Left ventricle myocardium inferior (tissue), 1 donor: Measurements from ENCODE around the gene RAN. TPM values are rescaled to one million over a fixed set of nuclear protein-coding genes. Genes with fewer than 3 reads are reported as not detected.

Experiments used
- DNase-seq: peaks from one replicate; pipeline ENCODE4 v3.0.0-alpha.2; 2020
- H3K27ac ChIP-seq: fragments of 200-600 bp; replicated peaks from 2 replicates; pipeline ENCODE4 v1.8.0; 2021
- H3K27me3 ChIP-seq: fragments of 200-600 bp; 2 replicates; pipeline ENCODE4 v1.8.0; 2021; ENCODE audit warnings: low read depth
- H3K36me3 ChIP-seq: fragments of 200-600 bp; 2 replicates; pipeline ENCODE4 v1.8.0; 2021
- H3K4me1 ChIP-seq: fragments of 200-600 bp; 2 replicates; pipeline ENCODE4 v1.8.0; 2021
- H3K4me3 ChIP-seq: fragments of 200-600 bp; 2 replicates; pipeline ENCODE4 v1.8.0; 2021; ENCODE audit warnings: mild to moderate bottlenecking, moderate library complexity
- H3K9me3 ChIP-seq: fragments of 200-600 bp; replicated peaks from 2 replicates; pipeline ENCODE4 v1.8.0; 2021
- CTCF ChIP-seq: fragments of 200-600 bp; IDR thresholded peaks from 2 replicates; pipeline ENCODE4 v1.8.0; 2021; ENCODE audit warnings: antibody characterized with exemption, mild to moderate bottlenecking, borderline replicate concordance
- intact Hi-C: fragments of 100-400 bp; cut with micrococcal nuclease; formaldehyde crosslinking; loops from one replicate; pipeline ENCODE4 v1.11.0; 2022
- total RNA-seq: library from RNA; stranded (reverse); fragmentation: NEBNext Ultra II Directional; extraction: Animal tissue kit (Norgen Biotek cat#: 25700); gene quantifications from one replicate; pipeline ENCODE4 v1.2.1, GENCODE V29; 2021
- donor health status: DM: no; HTN: yes; CAD: no; lungs with severe emphysema.

Gene RAN
- total RNA-seq, 1 donor from 2014 or later: 246 TPM

- Histone ChIP-seq H3K4me1 (peaks cover 26% of the 10 kb centered on the region), H3K36me3 (peaks cover 42% of the 10 kb centered on the region), H3K4me3 (no peak overlapping the region), H3K9me3 (no peaks in the 10 kb centered on the region), H3K27ac (no peak overlapping the region), H3K27me3 (no peaks in the 10 kb centered on the region)
- TF ChIP-seq CTCF: no peak
- DNase-seq: no peak
- intact Hi-C loops: no loop called here
Observed at GRCh38 chr12:130877333-130877732, 5.5 kb downstream of the RAN start.

- no peak overlapping the region for H3K4me3 ChIP-seq
- no peaks in the 10 kb centered on the region for H3K9me3 ChIP-seq
- no peaks in the 10 kb centered on the region for H3K27me3 ChIP-seq
- H3K36me3 ChIP-seq: peaks cover 34% of the 10 kb centered on the region
- H3K27ac ChIP-seq: no peak overlapping the region
- no peak for TF ChIP-seq CTCF
- no peak for DNase-seq
- H3K4me1 ChIP-seq: peaks cover 15% of the 10 kb centered on the region
- intact Hi-C loops: no loop called here
Observed at GRCh38 chr12:130878193-130879185, 6.6 kb downstream of the RAN start.

GRCh38 chr12:130879212-130879686 is 7.4 kb downstream of the RAN start:
- no peak overlapping the region for H3K4me3 ChIP-seq
- intact Hi-C loops: no loop called here
- H3K27ac ChIP-seq: no peak overlapping the region
- no peak for TF ChIP-seq CTCF
- no peaks in the 10 kb centered on the region for H3K27me3 ChIP-seq
- peaks cover 7% of the 10 kb centered on the region for H3K4me1 ChIP-seq
- H3K9me3 ChIP-seq: no peaks in the 10 kb centered on the region
- DNase-seq: no peak
- peaks cover 26% of the 10 kb centered on the region for H3K36me3 ChIP-seq

- no peak for DNase-seq
- intact Hi-C loops: no loop called here
- H3K9me3 ChIP-seq: no peaks in the 10 kb centered on the region
- peak overlapping the region; percentile 40 for H3K4me3 ChIP-seq
- peaks cover 20% of the 10 kb centered on the region for H3K36me3 ChIP-seq
- no peaks in the 10 kb centered on the region for H3K27me3 ChIP-seq
- no peak for TF ChIP-seq CTCF
- H3K4me1 ChIP-seq: peaks cover under 1% of the 10 kb centered on the region
- H3K27ac ChIP-seq: no peak overlapping the region
Observed at GRCh38 chr12:130879781-130880389, 8.0 kb downstream of the RAN start.

GRCh38 chr12:130880411-130880885 is 8.6 kb downstream of the RAN start:
- H3K27me3 ChIP-seq: no peaks in the 10 kb centered on the region
- H3K27ac ChIP-seq: no peak overlapping the region
- no peak for TF ChIP-seq CTCF
- no peak for DNase-seq
- intact Hi-C loops: no loop called here
- peaks cover 14% of the 10 kb centered on the region for H3K36me3 ChIP-seq
- H3K4me1 ChIP-seq: no peaks in the 10 kb centered on the region
- no peaks in the 10 kb centered on the region for H3K9me3 ChIP-seq
- peak overlapping the region; percentile 40 for H3K4me3 ChIP-seq
